Memory B cell (primary cell): ENCODE measurements around the gene MAP2K1.
"Not testable (repeated sequence)": the region's sequence is repeated elsewhere in the genome, so short reads cannot be mapped to it uniquely, and the experiment has no call there.

ENCODE experiments used
- ATAC-seq: fragments of 150-1000 bp; cut with Tn5 transposase; 2 replicates; pipeline ENCODE4 v1.10.0; 2021; ENCODE audit warnings: low read depth, mild to moderate bottlenecking, moderate library complexity
- DNase-seq, 2 donors: peaks; one replicate each; pipeline ENCODE4 v3.0.0; 2022; ENCODE audit warnings: low spot score in 2 of 2
- H3K27ac Mint-ChIP-seq: one replicate; pipeline ENCODE4 v1.8.0; 2022; ENCODE audit warnings: mild to moderate bottlenecking, moderate library complexity, mixed read lengths
- H3K27me3 Mint-ChIP-seq: one replicate; pipeline ENCODE4 v1.8.0; 2022; ENCODE audit warnings: mixed read lengths
- H3K36me3 Mint-ChIP-seq: one replicate; pipeline ENCODE4 v1.8.0; 2022; ENCODE audit warnings: mild to moderate bottlenecking, mixed read lengths
- H3K4me1 Mint-ChIP-seq: one replicate; pipeline ENCODE4 v1.8.0; 2022; ENCODE audit warnings: mixed read lengths
- H3K4me3 Mint-ChIP-seq: one replicate; pipeline ENCODE4 v1.8.0; 2022; ENCODE audit warnings: mild to moderate bottlenecking, moderate library complexity, mixed read lengths
- H3K9me3 Mint-ChIP-seq: one replicate; pipeline ENCODE4 v1.8.0; 2022; ENCODE audit warnings: mixed read lengths

The MAP2K1 gene

GRCh38 chr15:66386204-66387123 lies at the start of gene MAP2K1:
MAP2K1 (plus strand) TSS chr15:66386912; CDS start chr15:66387348, 436 bp downstream.
- H3K4me3 Mint-ChIP-seq = peak within 1 kb of the TSS; percentile 95
- DNase-seq = peak; percentile 96
- H3K36me3 Mint-ChIP-seq = peaks cover 4% of the 10 kb centered on the region
- peak; percentile 83 for ATAC-seq
- H3K4me1 Mint-ChIP-seq = peaks cover 43% of the 10 kb centered on the region
- no peaks in the 10 kb centered on the region for H3K27me3 Mint-ChIP-seq
- H3K9me3 Mint-ChIP-seq = no peaks in the 10 kb centered on the region
- H3K27ac Mint-ChIP-seq = peak within 1 kb of the TSS; percentile 93

- not testable (repeated sequence) for H3K27ac Mint-ChIP-seq, H3K4me1 Mint-ChIP-seq, DNase-seq, H3K9me3 Mint-ChIP-seq, H3K27me3 Mint-ChIP-seq, ATAC-seq, H3K4me3 Mint-ChIP-seq
- peaks cover 20% of the 10 kb centered on the region for H3K36me3 Mint-ChIP-seq
Measured at GRCh38 chr15:66348530-66348929, 38.2 kb upstream of the MAP2K1 start.

- peaks cover 17% of the 10 kb centered on the region for H3K4me1 Mint-ChIP-seq
- H3K27ac Mint-ChIP-seq = peak overlapping the region; percentile 95
- no peaks in the 10 kb centered on the region for H3K27me3 Mint-ChIP-seq
- peak overlapping the region; percentile 96 for H3K4me3 Mint-ChIP-seq
- peak in 1 of 2 donors; percentile 11 for DNase-seq
- no peak for ATAC-seq
- no peaks in the 10 kb centered on the region for H3K9me3 Mint-ChIP-seq
- H3K36me3 Mint-ChIP-seq = peaks cover 9% of the 10 kb centered on the region
Measured at GRCh38 chr15:66356077-66356358, 30.7 kb upstream of the MAP2K1 start.

GRCh38 chr15:66356359-66357236 lies 30.1 kb upstream of the MAP2K1 start, which contains the start of gene TIPIN:
TIPIN (minus strand) TSS chr15:66356685; CDS start chr15:66352947, 3,738 bp downstream.
- peaks cover 17% of the 10 kb centered on the region for H3K4me1 Mint-ChIP-seq

GRCh38 chr15:66359740-66360139 lies 27.0 kb upstream of the MAP2K1 start:
- Mint-ChIP-seq H3K9me3 (no peaks in the 10 kb centered on the region), H3K4me1 (peaks cover 13% of the 10 kb centered on the region), H3K27ac (peak overlapping the region; percentile 74), H3K27me3 (no peaks in the 10 kb centered on the region), H3K36me3 (no peaks in the 10 kb centered on the region), H3K4me3 (no peak overlapping the region)
- no peak for DNase-seq
- ATAC-seq = no peak

More at GRCh38 chr15:66356359-66357236, 30.1 kb upstream of the MAP2K1 start, which contains the start of gene TIPIN:
- DNase-seq = peak; percentile 93
- Mint-ChIP-seq H3K4me3 (peak within 1 kb of the TSS; percentile 96), H3K9me3 (no peaks in the 10 kb centered on the region), H3K27ac (peak within 1 kb of the TSS; percentile 95), H3K27me3 (no peaks in the 10 kb centered on the region), H3K36me3 (peaks cover 9% of the 10 kb centered on the region)
- peak; percentile 93 for ATAC-seq

- DNase-seq, ATAC-seq, H3K27ac Mint-ChIP-seq, H3K4me1 Mint-ChIP-seq, H3K36me3 Mint-ChIP-seq, H3K27me3 Mint-ChIP-seq, H3K9me3 Mint-ChIP-seq, H3K4me3 Mint-ChIP-seq: not testable (repeated sequence)
Measured at GRCh38 chr15:66361745-66362460, 24.8 kb upstream of the MAP2K1 start.

- Mint-ChIP-seq H3K4me3 (no peak overlapping the region), H3K36me3 (no peaks in the 10 kb centered on the region), H3K27me3 (no peaks in the 10 kb centered on the region), H3K4me1 (peaks cover 2% of the 10 kb centered on the region), H3K27ac (no peak overlapping the region), H3K9me3 (no peaks in the 10 kb centered on the region)
- ATAC-seq (no peak), DNase-seq (no peak)
Measured at GRCh38 chr15:66362776-66363175, 23.9 kb upstream of the MAP2K1 start.

GRCh38 chr15:66364944-66365528 lies 21.7 kb upstream of the MAP2K1 start:
- DNase-seq (no peak), ATAC-seq (no peak)
- Mint-ChIP-seq H3K4me3 (no peak overlapping the region), H3K27ac (no peak overlapping the region), H3K9me3 (no peaks in the 10 kb centered on the region), H3K4me1 (peaks cover 6% of the 10 kb centered on the region), H3K27me3 (no peaks in the 10 kb centered on the region), H3K36me3 (no peaks in the 10 kb centered on the region)

- Mint-ChIP-seq H3K36me3 (no peaks in the 10 kb centered on the region), H3K27ac (peak overlapping the region; percentile 62), H3K4me3 (peak overlapping the region; percentile 64), H3K4me1 (peaks cover 9% of the 10 kb centered on the region), H3K27me3 (no peaks in the 10 kb centered on the region), H3K9me3 (peaks cover 2% of the 10 kb centered on the region)
- no peak for DNase-seq
- peak; percentile 70 for ATAC-seq
Measured at GRCh38 chr15:66369773-66370651, 16.7 kb upstream of the MAP2K1 start.

- H3K4me1 Mint-ChIP-seq = peaks cover 9% of the 10 kb centered on the region
- no peaks in the 10 kb centered on the region for H3K36me3 Mint-ChIP-seq
- peaks cover 2% of the 10 kb centered on the region for H3K9me3 Mint-ChIP-seq
- no peak for DNase-seq
- ATAC-seq = no peak
- no peaks in the 10 kb centered on the region for H3K27me3 Mint-ChIP-seq
- no peak overlapping the region for H3K4me3 Mint-ChIP-seq
- H3K27ac Mint-ChIP-seq = no peak overlapping the region
Measured at GRCh38 chr15:66374179-66374578, 12.5 kb upstream of the MAP2K1 start.

GRCh38 chr15:66378814-66379430 lies 7.8 kb upstream of the MAP2K1 start:
- H3K27me3 Mint-ChIP-seq = no peaks in the 10 kb centered on the region
- no peak overlapping the region for H3K27ac Mint-ChIP-seq
- H3K4me3 Mint-ChIP-seq = no peak overlapping the region
- no peak for ATAC-seq
- H3K36me3 Mint-ChIP-seq = no peaks in the 10 kb centered on the region
- H3K9me3 Mint-ChIP-seq = peaks cover 2% of the 10 kb centered on the region
- no peaks in the 10 kb centered on the region for H3K4me1 Mint-ChIP-seq
- no peak for DNase-seq

- H3K9me3 Mint-ChIP-seq, H3K4me1 Mint-ChIP-seq, H3K36me3 Mint-ChIP-seq, ATAC-seq, H3K27me3 Mint-ChIP-seq, H3K27ac Mint-ChIP-seq, H3K4me3 Mint-ChIP-seq, DNase-seq: not testable (repeated sequence)
Measured at GRCh38 chr15:66381376-66381775, 5.3 kb upstream of the MAP2K1 start.
